ENCODE data around the gene KRT7.
"Not testable (repeated sequence)": the region's sequence is repeated elsewhere in the genome, so short reads cannot be mapped to it uniquely, and the experiment has no call there.

Gene KRT7

DNA sequence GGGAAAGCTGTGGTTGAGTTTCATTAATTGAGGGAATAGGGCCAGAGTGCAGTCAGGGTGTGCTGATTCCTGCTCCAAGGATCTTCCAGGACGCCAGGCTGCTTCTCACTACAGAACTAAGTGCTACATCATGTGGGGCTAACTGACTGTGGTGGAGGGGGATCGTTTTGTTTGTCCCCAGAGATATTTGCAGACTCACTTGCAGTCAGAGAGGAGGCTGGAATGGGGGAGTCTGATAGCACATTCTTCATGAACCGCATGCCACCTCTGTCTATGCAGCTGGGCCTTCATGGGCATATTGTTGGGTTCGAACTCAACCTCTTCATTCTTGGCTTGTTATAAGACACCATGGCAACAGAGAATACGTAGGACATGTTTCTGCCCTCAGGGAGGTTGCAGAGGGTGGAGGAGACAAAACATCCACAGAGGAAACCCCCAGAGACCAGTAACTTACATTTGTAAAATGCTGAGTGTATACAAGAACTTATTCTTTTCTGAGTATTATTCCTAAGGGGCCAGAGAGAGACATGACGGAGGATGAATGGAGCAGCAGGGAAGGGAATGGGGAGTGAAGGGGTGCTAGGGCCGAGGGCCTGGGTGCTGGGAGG, 13.0 kb downstream of the KRT7 start:
- no peak for DNase-seq

DNA sequence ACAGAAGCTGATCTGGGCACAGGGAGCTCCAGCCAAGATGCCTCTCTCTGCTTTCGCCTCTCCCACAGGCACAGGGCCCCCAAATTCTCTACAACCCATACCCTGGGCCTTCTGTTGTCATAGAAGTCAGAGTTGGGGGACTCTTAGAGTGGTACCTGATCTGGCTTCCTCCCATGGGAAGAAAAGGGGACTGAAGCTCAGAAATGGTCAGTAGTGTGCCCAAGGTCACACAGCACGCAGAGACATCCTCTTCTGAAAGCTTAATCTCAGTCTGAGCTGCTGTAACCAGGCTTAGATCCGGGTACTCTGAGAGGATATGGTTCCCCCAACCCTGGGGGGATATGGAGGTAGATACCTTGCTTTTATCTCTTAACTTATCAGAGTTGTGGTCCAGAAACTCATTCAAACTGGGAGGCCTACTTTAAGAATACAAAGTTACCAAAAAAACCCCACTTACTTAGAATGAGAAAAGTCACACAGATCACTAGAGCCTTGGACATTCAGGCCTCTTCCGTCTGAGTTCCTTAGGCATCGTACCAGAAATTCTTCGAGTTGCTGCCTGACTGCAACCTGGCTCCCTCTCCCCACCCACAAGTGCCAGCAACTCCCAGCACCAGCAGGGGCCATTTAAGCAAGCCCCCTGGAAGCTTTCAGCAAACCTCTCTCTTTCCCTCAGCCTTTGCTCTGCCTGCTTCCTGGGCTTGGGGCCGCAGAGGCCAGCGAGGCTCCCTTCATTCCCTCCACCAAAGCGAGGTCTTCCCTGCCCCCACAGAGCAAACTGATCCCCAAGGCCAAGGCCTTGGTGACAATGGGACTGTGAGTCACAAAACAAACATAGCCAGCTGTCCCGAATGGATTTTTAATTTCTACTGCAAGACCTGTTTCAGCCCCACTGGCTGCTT, 13.9 kb downstream of the KRT7 start:
- DNase-seq, result no peak

GRCh38 chr12:52247622-52248540, 14.8 kb downstream of the KRT7 start:
- DNase-seq, result no peak

- peak; percentile 62 for DNase-seq
Observed at GRCh38 chr12:52248541-52249461, 15.8 kb downstream of the KRT7 start.

DNA sequence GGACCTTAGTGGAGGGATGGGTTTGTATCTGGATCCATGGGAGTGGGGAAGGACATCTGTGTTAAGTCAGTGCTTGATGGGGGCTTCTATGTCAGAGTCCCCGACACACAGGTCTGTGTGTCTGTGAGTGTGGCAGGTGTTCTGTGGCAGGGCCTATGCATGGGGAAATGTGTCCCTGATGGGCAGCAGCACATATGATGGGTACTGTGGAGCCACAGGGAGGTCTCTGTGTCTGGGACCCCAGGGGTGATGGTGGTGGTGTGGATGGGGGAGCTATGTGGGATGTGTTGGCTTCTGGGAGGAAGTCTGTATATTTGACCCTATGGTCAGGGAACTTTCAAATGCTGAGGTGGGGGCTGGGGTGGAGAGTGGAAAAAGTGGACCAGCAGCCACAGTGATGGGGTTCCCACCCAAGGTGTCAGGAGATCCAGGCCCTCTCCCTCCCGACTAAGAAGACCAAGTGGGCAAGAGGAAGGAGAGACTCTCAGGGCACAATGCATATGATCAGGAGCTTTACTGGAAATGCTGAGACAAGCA, 16.5 kb downstream of the KRT7 start:
- DNase-seq, result no peak

GRCh38 chr12:52250048-52250990, 17.3 kb downstream of the KRT7 start:
- DNase-seq, result no peak

DNA sequence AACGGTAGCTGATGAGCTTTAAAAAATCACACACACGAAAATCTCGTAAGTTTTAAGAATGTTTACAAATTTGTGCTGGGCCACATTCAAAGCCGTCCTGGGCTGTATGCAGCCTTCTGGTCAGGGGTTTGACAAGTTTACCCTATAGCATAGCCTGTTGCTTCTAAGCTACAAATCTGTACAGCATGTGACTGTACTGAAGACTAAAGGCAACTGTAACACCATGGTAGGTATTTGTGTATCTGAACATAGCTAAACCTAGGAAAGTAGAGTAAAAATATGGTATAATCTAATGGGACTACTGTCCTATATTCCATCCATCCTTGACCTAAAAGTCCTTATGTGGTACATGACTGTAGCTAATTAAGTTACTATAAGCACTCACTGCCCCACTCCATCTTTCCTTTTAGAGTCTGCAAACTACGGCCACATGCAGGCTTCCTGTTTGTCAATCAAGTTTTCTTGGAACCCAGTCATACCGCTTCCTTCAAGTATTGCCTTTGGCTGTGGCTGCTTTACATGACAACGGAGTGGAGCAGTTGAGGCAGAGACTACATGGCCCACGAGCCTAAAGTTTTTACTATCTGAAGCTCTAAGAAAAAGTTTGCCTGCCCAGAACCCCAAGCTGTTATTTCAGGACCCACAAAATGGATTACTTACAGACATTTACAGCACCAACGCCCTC, 18.5 kb downstream of the KRT7 start:
- DNase-seq, result no peak

- DNase-seq, result not testable (repeated sequence)
Observed at GRCh38 chr12:52252175-52252615, 19.2 kb downstream of the KRT7 start.

DNA sequence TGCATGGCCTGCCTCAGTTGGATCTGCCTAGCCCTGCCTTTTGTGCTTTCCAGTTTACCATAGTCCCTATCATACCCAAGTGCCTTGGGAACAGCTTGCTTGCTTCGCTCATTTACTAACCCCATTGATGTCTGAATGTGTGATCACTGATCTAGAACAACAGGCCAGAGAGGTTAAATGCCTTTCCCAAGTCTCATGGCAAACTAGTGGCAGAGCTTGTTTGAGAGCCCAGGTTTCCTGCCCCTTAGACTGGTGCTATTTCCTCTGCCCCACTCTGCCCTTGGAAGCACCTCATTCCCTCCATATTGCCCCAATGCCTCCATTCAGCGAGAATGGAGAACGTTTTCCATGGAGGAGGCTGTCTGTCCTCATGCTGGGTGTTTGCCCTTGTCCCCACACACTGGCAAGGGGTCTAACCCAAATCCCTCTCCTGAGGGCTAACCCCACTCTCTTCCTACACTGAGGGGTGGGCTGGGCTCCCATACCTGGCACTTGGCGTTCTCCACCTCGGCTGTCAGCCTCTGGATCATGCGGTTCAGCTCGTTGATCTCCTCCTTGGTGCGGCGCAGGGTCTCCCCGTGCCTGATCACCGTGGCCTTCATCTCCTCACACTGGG, 19.8 kb downstream of the KRT7 start:
- DNase-seq, result no peak

DNA sequence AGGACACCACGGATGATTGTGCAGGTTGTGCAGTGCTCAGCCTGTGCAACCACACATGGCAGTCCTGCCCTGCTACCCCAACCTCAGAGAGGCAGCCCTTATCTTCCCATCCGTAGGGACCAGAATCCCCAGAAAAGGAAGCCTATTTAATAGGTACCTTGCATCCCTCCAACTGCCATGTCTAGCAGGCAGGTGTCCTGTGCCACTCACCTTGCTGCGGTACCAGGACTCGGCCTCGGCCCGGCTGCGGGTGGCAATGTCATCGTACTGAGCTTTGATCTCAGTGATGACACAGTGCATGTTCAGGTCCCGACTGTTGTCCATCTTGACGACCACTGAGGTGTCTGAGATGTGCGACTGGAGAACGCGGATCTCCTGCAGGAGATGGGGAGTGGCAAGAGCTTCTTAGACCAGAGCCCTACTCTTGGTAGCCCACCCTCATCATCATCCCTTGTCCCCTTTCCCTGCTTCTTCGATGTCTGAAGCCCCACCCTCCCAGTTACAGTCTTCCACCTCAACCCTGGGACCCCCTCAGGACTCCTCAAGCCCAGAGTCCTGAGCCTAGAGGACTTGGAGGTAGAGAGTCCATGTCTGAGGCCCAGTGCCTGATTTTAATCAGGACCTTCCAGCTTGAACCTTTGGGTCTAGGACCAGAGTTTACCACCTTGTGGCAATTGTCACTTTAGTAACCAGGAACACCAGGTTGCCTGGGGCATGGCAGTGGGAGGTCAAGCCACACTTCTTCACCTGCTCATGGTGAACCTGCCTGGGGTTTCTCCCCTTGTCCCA, 20.5 kb downstream of the KRT7 start:
- no peak for DNase-seq

GRCh38 chr12:52254180-52254964, 21.3 kb downstream of the KRT7 start:
- no peak for DNase-seq

GRCh38 chr12:52254965-52255751, 22.1 kb downstream of the KRT7 start:
- DNase-seq, result no peak

GRCh38 chr12:52255926-52256583, 23.0 kb downstream of the KRT7 start:
- DNase-seq, result peak; percentile 10

- DNase-seq, result no peak
Observed at GRCh38 chr12:52256584-52256935, 23.5 kb downstream of the KRT7 start.

GRCh38 chr12:52257074-52257551, 24.1 kb downstream of the KRT7 start:
- peak; percentile 10 for DNase-seq

DNA sequence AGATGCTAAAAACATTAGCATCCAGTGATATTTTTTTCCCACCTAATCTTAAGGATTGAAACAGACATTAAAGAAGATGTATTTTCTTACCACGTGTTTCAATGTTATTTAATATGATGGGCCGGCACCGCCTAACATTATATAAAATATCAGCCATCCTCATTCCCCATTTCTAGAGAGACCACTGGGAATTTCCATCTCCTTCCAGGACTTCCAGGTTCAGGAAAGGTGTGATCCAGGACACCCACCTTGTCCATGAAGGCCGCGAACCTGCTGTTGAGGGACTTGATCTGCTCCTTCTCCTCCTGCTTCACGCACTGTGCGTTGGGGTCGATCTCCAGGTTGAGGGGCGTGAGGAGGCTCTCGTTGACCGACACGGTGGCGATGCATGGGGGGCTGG, 24.9 kb downstream of the KRT7 start:
- not testable (repeated sequence) for DNase-seq
